DMS153 (cell line): ENCODE data around the gene FCHO1.
"Not testable (repeated sequence)": the region's sequence is repeated elsewhere in the genome, so short reads cannot be mapped to it uniquely, and the experiment has no call there.

ENCODE experiments used
- DNase-seq: peaks from one replicate; lab custom pipeline; 2025; lab: John Stamatoyannopoulos, UW

FCHO1 gene

GRCh38 chr19:17765069-17765618, 13.9 kb downstream of the FCHO1 start:
- no peak for DNase-seq

GRCh38 chr19:17766543-17767131, 15.4 kb downstream of the FCHO1 start:
- peak; percentile 78 for DNase-seq

- no peak for DNase-seq
Observed at GRCh38 chr19:17767559-17767958, 16.3 kb downstream of the FCHO1 start.

- no peak for DNase-seq
Observed at GRCh38 chr19:17770613-17771012, 19.3 kb downstream of the FCHO1 start.

- no peak for DNase-seq
Observed at GRCh38 chr19:17772172-17772571, 20.9 kb downstream of the FCHO1 start.

- no peak for DNase-seq
Observed at GRCh38 chr19:17775245-17775927, 24.1 kb downstream of the FCHO1 start.

- no peak for DNase-seq
Observed at GRCh38 chr19:17775991-17776803, 24.9 kb downstream of the FCHO1 start.

- DNase-seq = not testable (repeated sequence)
Observed at GRCh38 chr19:17777840-17778239, 26.6 kb downstream of the FCHO1 start.

GRCh38 chr19:17778251-17778967, 27.1 kb downstream of the FCHO1 start:
- peak; percentile 60 for DNase-seq

GRCh38 chr19:17778968-17779929, 28.0 kb downstream of the FCHO1 start:
- peak; percentile 38 for DNase-seq

- DNase-seq = no peak
Observed at GRCh38 chr19:17780781-17781180, 29.5 kb downstream of the FCHO1 start.

- DNase-seq = not testable (repeated sequence)
Observed at GRCh38 chr19:17783721-17784120, 32.4 kb downstream of the FCHO1 start.

- DNase-seq = peak; percentile 58
Observed at GRCh38 chr19:17784201-17785008, 33.1 kb downstream of the FCHO1 start.

GRCh38 chr19:17787274-17787913, 36.1 kb downstream of the FCHO1 start:
- DNase-seq = no peak

- no peak for DNase-seq
Observed at GRCh38 chr19:17788632-17789031, 37.4 kb downstream of the FCHO1 start.

GRCh38 chr19:17790059-17790780, 38.9 kb downstream of the FCHO1 start:
- DNase-seq = peak; percentile 9

- no peak for DNase-seq
Observed at GRCh38 chr19:17794412-17794730, 43.1 kb downstream of the FCHO1 start.

GRCh38 chr19:17794731-17795494, 43.6 kb downstream of the FCHO1 start, which contains the start of gene B3GNT3:
Gene B3GNT3, plus strand, starts transcription at chr19:17795138. Its CDS starts 12,670 bp downstream, at chr19:17807808.
- peak; percentile 45 for DNase-seq
